Fibroblast of skin of left quadriceps (primary cell): Measurements from ENCODE around the gene PALLD.

Source experiments
- DNase-seq, 2 experiments: peaks; one replicate each; pipeline ENCODE4 v3.0.0-alpha.2; 2013; ENCODE audit warnings: low read depth in 2 of 2

Gene PALLD

GRCh38 chr4:168647646-168648375, 151.0 kb downstream of the PALLD start:
- DNase-seq = no peak

GRCh38 chr4:168648494-168648893, 151.6 kb downstream of the PALLD start:
- DNase-seq = no peak

GRCh38 chr4:168648929-168649328, 152.1 kb downstream of the PALLD start:
- DNase-seq = peak in 1 of 2 experiments; percentile 49

GRCh38 chr4:168651374-168651773, 154.5 kb downstream of the PALLD start:
- no peak for DNase-seq

- DNase-seq = no peak
Observed at GRCh38 chr4:168651864-168652263, 155.0 kb downstream of the PALLD start.

- DNase-seq = no peak
Observed at GRCh38 chr4:168652755-168653154, 155.9 kb downstream of the PALLD start.

- no peak for DNase-seq
Observed at GRCh38 chr4:168654104-168654847, 157.4 kb downstream of the PALLD start.

GRCh38 chr4:168654848-168655174, 158.0 kb downstream of the PALLD start:
- DNase-seq = no peak

GRCh38 chr4:168655182-168655581, 158.3 kb downstream of the PALLD start:
- no peak for DNase-seq

- DNase-seq = peak; percentile 62 to 64
Observed at GRCh38 chr4:168656055-168656660, 159.3 kb downstream of the PALLD start.

GRCh38 chr4:168656946-168657473, 160.2 kb downstream of the PALLD start:
- DNase-seq = no peak

GRCh38 chr4:168658751-168659150, 161.9 kb downstream of the PALLD start:
- no peak for DNase-seq

- no peak for DNase-seq
Observed at GRCh38 chr4:168659741-168660465, 163.1 kb downstream of the PALLD start.

- no peak for DNase-seq
Observed at GRCh38 chr4:168662297-168662984, 165.6 kb downstream of the PALLD start.

- no peak for DNase-seq
Observed at GRCh38 chr4:168664242-168664891, 167.5 kb downstream of the PALLD start.

- peak; percentile 65 to 68 for DNase-seq
Observed at GRCh38 chr4:168666531-168666930, 169.7 kb downstream of the PALLD start.

- no peak for DNase-seq
Observed at GRCh38 chr4:168667376-168667775, 170.5 kb downstream of the PALLD start.

- DNase-seq = no peak
Observed at GRCh38 chr4:168667921-168668320, 171.1 kb downstream of the PALLD start.

GRCh38 chr4:168673476-168673875, 176.6 kb downstream of the PALLD start:
- no peak for DNase-seq

- no peak for DNase-seq
Observed at GRCh38 chr4:168674077-168674747, 177.4 kb downstream of the PALLD start.
